Germinal center (tissue), 1 donor: Measurements from ENCODE around the gene KCNIP3.
"Not testable (repeated sequence)": the region's sequence is repeated elsewhere in the genome, so short reads cannot be mapped to it uniquely, and the experiment has no call there.

Source experiments
- DNase-seq: peaks from one replicate; pipeline ENCODE4 v3.0.0; 2012; ENCODE audit warnings: mixed read lengths, low spot score

Gene KCNIP3

GRCh38 chr2:95372216-95372829 is 75.2 kb downstream of the KCNIP3 start:
- no peak for DNase-seq

- DNase-seq, result no peak
Observed at GRCh38 chr2:95372845-95373244, 75.7 kb downstream of the KCNIP3 start.

- DNase-seq, result no peak
Observed at GRCh38 chr2:95374029-95374428, 76.9 kb downstream of the KCNIP3 start.

GRCh38 chr2:95374451-95374920 is 77.3 kb downstream of the KCNIP3 start:
- no peak for DNase-seq

DNA sequence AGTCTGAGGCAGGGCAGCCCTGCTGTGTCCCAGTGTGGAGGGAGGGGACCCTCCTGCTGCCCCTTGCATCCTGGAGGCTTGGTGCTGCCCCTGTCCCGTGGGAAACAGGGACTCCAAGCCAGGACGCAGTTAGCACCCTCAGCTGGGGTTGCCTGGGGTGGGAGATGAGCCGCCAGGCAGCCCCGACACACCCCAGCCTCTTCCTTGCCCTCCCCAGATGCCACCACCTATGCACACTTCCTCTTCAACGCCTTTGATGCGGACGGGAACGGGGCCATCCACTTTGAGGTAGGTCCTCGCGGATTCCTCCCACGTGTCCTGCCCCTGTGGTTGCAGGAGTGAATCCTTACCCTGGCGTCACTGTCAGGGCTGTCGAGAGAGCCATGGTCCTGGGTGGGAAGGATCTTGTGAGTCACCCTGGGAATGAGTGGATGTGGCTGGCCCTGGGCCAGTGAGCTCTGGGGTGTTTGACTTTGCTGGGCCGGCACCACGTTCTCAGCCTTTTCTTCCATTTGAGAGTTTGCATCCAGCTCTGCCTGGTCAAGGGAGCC is 77.8 kb downstream of the KCNIP3 start:
- DNase-seq, result no peak

DNA sequence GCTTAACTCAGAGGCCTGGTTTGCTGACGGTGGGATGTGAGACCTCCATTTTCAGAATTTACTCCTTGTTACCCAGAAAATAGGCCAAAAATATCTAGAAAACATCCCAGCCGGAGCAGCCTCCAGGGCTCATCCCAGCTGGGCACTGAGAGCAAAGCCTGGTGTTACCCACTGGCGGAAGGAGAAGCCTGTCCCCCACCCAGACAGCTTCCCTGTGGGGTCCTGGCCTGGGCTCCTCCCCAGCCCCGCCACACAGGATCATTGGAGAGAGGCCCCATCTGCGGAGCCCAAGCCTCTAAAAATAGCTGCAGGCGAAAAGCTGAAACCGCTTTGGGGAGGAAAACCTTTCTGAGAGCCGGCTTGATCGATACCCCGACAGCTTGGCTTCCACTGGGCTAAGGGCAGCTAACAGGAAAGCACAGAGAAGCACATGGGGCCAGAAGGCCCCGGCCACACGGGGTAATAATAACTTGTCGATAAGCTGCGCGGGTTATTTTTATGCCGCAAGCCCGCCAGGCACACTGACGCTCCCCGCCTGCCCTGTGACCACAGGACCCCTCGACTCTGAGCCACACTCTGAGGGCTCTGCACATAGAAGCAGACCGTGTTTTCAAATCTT is 78.5 kb downstream of the KCNIP3 start:
- no peak for DNase-seq

- no peak for DNase-seq
Observed at GRCh38 chr2:95376311-95377215, 79.4 kb downstream of the KCNIP3 start.

- no peak for DNase-seq
Observed at GRCh38 chr2:95377216-95378123, 80.3 kb downstream of the KCNIP3 start.

DNA sequence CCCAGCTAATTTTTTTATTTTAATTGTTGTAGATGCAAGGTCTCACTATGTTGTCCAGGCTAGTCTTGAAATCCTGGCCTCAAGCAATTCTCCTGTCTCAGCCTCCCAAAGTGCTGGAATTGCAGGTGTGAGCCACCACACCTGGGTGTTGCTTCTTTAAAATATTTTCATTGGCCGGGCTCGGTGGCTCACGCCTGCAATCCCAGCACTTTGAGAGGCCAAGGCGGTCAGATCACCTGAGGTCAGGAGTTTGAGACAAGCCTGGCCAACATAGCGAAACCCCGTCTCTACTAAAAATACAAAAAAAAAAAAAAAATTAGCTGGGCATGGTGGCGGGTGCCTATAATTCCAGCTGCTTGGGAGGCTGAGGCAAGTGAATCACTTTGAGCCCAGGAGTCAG is 81.1 kb downstream of the KCNIP3 start:
- DNase-seq, result not testable (repeated sequence)

GRCh38 chr2:95379371-95379831 is 82.3 kb downstream of the KCNIP3 start:
- DNase-seq, result peak; percentile 37

DNA sequence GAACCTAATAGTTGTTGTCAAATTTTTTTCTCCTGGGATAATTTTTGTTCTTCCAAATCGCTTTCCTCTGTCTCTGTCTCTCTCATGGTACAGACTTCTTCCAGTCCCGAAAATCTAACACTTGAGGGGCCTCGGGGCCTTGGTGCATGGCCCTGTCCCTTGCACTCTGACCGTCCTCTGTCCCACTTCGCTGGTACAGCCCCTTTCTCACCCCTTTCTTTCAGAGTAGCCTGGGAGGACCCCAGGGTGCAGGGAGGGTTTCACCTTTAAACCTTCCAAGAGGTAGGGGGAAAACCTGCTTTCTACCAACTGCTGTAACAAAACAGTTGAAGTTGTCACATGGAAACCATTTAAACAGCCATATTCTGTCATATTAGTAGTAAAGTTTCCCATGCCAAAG is 83.1 kb downstream of the KCNIP3 start:
- no peak for DNase-seq

- no peak for DNase-seq
Observed at GRCh38 chr2:95380731-95381130, 83.6 kb downstream of the KCNIP3 start.

GRCh38 chr2:95381212-95382191 is 84.4 kb downstream of the KCNIP3 start:
- DNase-seq, result no peak

DNA sequence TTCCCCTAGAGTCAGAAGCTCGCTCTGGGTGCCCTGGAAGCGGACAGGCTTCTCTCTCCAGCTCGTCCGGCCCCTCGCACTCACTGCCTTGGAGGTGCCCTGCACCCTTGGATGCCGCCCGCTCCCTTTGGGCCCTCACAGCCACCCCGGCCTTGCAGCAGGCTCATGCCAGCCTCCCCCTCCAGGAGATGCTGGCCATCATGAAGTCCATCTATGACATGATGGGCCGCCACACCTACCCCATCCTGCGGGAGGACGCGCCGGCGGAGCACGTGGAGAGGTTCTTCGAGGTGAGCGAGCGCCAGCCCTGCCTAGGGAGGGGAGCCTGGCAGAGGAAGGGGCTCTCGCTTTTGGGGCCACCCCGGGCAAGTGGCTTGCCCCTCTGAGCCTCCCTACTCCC is 85.0 kb downstream of the KCNIP3 start:
- DNase-seq, result no peak

GRCh38 chr2:95382686-95383634 is 85.8 kb downstream of the KCNIP3 start:
- no peak for DNase-seq

DNA sequence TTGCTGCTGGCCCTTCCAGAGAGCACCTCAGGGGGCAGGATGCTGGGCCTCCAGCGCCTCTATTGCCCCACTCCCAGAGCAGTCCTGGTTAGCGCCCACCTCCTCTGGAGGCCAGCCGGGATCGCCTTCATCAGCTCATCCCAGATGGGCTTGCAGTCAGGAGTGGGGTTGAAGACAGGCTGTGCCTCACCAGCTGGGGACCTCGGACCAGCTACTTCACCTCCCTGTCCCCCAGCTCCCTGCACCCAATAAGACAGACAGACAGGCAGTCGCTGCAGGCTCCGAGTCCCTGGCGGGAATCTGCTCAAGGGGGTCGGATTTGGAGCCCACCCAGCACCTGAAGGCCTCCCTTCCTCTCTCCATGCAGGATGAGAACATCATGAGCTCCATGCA is 86.5 kb downstream of the KCNIP3 start:
- DNase-seq, result no peak

DNA sequence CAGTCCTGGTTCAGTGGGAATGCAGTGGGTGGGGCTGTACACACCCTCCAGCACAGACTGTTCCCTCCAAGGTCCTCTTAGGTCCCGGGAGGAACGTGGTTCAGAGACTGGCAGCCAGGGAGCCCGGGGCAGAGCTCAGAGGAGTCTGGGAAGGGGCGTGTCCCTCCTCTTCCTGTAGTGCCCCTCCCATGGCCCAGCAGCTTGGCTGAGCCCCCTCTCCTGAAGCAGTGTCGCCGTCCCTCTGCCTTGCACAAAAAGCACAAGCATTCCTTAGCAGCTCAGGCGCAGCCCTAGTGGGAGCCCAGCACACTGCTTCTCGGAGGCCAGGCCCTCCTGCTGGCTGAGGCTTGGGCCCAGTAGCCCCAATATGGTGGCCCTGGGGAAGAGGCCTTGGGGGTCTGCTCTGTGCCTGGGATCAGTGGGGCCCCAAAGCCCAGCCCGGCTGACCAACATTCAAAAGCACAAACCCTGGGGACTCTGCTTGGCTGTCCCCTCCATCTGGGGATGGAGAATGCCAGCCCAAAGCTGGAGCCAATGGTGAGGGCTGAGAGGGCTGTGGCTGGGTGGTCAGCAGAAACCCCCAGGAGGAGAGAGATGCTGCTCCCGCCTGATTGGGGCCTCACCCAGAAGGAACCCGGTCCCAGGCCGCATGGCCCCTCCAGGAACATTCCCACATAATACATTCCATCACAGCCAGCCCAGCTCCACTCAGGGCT is 87.9 kb downstream of the KCNIP3 start:
- no peak for DNase-seq

DNA sequence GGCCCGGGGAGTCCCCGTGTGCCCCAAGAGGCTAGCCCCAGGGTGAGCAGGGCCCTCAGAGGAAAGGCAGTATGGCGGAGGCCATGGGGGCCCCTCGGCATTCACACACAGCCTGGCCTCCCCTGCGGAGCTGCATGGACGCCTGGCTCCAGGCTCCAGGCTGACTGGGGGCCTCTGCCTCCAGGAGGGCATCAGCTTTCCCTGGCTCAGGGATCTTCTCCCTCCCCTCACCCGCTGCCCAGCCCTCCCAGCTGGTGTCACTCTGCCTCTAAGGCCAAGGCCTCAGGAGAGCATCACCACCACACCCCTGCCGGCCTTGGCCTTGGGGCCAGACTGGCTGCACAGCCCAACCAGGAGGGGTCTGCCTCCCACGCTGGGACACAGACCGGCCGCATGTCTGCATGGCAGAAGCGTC is 88.4 kb downstream of the KCNIP3 start:
- DNase-seq, result no peak
